GM19397 (cell line): ENCODE results near the gene CNTN1.
"Not testable (repeated sequence)": the region's sequence is repeated elsewhere in the genome, so short reads cannot be mapped to it uniquely, and the experiment has no call there.

Experiments used
- ATAC-seq: cut with Tn5 transposase; IDR thresholded peaks from one replicate; pipeline ENCODE4 v1.9.1; 2021; ENCODE audit warnings: mild to moderate bottlenecking, moderate library complexity; ENCODE audit not compliant: unreplicated experiment

CNTN1 gene

GRCh38 chr12:40697566-40698259 is 5.5 kb downstream of the CNTN1 start:
- no peak for ATAC-seq

GRCh38 chr12:40701756-40702155 is 9.5 kb downstream of the CNTN1 start:
- no peak for ATAC-seq

GRCh38 chr12:40711121-40711520 is 18.9 kb downstream of the CNTN1 start:
- ATAC-seq, result no peak

DNA sequence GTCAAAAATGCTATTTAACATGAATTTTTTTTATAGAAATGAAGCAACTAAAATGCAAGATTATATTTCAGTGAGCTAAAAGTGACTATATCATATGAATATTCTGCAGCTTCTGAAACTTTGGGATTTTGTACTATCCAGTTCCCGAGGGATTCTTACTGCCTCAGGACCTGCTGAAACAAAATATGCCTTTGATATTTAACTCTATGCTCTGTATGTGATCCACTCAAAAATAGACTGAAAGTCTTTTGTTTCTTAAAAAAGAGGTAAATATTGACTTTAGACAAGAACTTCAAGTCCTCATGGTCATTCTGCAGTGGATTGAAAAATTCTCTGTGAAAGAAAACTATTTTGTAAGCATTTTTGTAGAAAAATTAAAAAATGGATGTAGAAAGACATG is 22.4 kb downstream of the CNTN1 start:
- ATAC-seq, result no peak

GRCh38 chr12:40716037-40716436 is 23.8 kb downstream of the CNTN1 start:
- ATAC-seq, result no peak

- no peak for ATAC-seq
Observed at GRCh38 chr12:40717576-40717975, 25.3 kb downstream of the CNTN1 start.

DNA sequence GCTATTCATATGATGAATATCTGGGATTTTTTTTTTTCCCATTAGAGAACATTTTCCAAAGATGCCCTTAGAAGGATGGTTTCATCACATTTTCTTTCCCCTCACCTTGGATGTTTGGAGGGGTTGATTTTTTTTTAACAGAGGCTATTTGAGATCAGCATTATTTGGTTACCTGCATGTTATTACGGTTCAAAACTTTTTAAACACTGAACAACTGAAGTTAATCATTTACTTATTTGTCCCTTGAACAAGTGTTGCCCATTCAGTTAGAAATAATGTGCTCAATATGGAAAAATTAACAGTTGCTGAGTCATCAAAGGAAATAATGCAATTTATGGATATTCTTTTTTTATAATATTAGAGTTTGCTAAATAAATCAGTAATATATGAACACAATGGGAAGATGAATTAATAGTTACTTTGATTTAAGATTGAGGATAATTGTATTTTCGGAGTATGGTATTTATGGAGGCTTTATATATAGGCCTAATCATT is 26.7 kb downstream of the CNTN1 start:
- ATAC-seq, result no peak

- ATAC-seq, result no peak
Observed at GRCh38 chr12:40723001-40723400, 30.8 kb downstream of the CNTN1 start.

GRCh38 chr12:40726366-40726765 is 34.1 kb downstream of the CNTN1 start:
- no peak for ATAC-seq

- ATAC-seq, result no peak
Observed at GRCh38 chr12:40727774-40728483, 35.7 kb downstream of the CNTN1 start.

DNA sequence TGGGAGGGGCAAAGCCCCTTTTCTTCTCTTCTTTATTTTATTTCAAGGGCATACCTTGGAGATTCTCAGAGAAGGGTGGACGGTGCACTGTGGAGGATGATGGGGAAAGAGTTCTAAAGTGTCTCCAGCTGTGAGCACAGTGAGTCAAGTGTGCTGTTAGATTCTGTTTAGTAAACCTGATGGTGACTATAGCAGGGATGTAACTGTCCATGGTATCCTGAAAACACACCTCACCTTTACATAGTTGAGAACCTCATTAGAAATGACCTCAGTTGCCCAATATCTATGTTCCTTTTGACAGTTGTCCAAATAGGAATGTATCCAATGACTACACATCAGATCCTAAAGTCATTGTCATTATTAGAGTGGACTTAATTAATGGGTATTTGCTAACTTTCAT is 38.0 kb downstream of the CNTN1 start:
- no peak for ATAC-seq

DNA sequence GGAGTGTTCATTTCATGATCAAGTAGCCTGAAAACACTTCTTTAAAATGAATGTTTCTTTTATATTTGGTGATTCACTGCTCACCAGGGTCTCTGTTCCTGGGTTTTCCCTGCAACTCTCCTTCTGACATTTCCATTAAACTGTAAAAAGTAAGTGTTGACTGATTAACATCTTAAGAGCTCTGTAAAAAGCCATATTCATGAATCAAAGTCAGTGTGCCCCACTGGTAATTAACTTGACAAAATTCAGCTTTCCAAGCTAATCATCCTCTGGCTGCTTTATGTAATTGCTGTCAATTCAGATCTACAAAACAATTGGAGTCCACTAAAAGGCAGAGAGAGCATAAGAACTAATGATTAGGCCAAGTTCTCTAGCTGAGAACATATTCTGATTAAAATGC is 41.6 kb downstream of the CNTN1 start:
- no peak for ATAC-seq

DNA sequence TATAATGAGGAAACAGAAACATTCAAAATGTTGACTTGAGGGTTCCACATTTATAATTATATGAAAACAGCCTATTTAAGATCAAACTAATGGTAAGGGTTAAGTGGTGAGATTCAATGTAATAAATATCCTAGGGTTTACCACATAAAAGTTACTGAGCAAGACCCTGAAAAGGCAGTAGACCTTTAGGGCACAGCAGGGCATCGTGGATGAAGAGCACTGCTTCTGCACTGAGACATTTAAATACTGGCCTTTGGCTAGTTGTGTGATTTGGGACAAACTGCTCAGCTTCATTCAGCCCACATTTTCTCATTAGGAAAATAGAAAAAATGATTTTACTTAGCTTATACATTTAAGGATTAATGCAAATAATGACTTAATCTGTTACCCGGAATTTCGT is 42.0 kb downstream of the CNTN1 start:
- no peak for ATAC-seq

DNA sequence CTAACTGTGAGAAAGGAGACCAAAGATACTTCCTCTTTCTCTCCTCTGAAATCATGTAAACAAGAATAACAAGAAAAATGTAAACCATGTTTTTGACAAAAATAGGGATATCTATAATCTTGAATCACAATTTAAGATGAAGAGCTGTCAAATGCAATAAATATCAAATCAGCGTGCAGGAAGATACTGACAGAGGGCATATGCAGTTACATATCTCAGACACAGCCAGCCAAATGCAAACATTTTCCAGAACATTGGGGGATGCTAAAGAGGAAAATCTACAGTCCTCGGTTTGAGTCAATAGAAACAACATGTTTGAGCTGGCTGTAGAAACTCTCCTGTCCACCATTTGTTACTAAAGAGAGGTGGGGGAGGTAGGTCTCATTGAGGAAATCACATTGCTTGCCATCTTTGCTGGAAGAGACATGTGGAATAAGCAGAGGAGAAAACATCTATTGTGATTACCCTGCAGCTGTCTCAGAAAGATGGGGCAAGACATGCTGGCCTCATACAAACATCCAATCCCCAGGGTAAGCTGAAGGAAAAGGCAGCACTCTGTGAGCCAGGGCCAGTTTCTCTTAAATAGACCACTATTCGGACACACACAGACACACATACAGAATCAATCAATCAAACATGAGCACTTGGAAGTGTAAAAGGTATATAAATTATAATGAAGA is 43.5 kb downstream of the CNTN1 start:
- ATAC-seq, result no peak

DNA sequence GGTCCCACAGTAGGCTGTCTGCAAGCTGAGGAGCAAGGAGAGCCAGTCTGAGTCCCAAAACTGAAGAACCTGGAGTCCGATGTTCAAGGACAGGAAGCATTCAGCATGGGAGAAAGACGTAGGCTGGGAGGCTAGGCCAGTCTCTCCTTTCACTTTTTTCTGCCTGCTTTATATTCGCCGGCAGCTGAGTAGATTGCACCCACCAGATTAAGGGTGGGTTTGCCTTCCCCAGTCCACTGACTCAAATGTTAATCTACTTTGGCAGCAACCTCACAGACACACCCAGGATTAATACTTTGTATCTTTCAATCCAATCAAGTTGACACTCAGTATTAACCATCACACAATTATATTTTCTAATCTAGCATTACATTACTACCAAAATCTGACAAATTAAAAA is 45.2 kb downstream of the CNTN1 start:
- not testable (repeated sequence) for ATAC-seq

DNA sequence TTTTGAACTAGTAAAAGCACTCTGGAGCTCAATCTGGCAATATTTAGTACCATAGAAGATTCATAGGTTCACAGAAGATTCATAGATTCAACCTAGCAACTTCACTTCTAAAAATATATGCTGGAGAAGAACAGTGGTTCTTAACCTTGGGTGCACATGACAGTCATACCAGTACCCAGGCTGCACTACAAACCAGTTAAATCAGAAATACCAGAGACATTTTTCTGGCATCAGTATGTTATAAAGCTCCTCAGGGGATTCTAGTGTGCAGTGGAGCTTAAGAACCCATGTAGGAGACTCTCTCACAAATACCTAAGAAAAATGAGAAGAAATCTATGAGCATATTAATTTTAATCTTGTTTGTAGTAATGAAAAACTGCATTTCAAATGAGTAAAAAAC is 46.6 kb downstream of the CNTN1 start:
- ATAC-seq, result no peak

DNA sequence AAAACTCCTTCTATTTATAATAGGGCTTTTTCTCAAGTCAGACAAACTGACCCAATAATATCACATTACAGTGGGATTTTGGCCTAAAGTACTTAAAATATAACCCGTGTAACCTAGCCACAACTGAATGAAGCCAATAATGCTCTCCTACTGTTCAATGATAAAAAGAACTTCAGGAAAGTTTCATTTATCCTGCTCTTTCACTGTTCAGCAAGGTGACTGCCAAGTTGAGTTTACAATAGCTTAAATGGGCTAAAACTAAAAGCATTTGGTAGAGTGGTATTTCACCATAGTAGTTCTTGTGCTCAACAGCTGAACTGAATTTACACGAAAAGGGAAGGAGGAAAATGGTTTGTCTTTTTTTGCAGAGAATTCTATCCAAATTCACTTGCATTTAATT is 49.8 kb downstream of the CNTN1 start:
- ATAC-seq, result no peak

- ATAC-seq, result no peak
Observed at GRCh38 chr12:40745386-40745785, 53.1 kb downstream of the CNTN1 start.

DNA sequence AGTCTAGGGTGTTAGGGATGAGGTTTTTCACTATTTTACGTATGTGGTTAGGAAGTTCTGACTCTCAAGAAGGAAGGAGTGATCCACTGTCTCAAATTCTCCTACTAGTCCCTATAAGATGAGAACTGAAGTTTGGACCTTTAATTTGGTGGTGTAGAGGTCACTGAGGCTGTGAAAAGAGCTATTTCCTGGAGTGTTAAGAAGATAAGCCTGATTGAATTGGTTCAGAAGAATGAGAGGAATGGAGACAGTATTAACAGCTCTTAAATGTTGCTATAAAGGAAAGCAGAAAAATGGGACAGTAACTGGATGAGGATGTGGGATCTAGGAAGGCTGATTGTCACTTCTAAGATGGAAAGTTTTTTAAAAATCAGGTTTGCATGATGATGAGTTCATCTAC is 57.6 kb downstream of the CNTN1 start:
- no peak for ATAC-seq

GRCh38 chr12:40752011-40752410 is 59.8 kb downstream of the CNTN1 start:
- no peak for ATAC-seq

DNA sequence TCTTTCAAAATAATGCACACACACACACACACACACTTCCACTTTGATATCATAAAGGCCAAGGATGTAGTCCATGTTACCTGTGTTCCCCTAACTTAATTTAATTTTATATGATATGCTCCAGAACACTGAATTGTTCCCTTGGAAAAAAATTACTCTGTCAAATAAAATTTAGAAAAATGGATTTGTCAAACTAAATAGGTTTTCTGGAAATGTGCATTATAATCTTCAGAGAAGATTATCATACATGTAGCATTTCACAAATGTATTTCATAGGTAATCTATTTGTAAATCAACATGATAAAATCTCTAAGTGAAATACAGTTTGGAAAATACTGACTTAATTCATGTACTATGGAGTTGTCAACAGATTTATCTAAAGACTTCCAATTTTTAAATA is 68.6 kb downstream of the CNTN1 start:
- ATAC-seq, result no peak

DNA sequence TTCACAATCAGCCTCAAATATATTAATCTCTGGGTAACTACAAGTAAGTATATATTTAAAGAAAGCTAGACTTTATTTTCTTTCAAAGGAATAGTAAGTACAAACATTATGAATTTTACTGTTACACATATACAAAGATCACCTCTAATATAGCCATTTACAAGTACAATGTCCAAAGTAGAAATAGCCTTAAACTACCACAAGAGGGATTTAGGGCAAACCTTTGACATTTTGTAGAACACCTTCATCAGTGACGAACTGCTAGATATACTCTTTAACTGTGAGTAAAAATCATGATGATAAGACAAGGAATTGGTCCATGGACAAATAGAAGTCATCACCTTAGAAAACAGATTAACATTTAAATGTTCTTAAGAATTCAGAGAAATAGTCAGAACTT is 69.8 kb downstream of the CNTN1 start:
- no peak for ATAC-seq
